Kidney (tissue), 14 donors: Measurements from ENCODE around the gene MED13. TPM values are rescaled to one million over a fixed set of nuclear protein-coding genes. Genes with fewer than 3 reads are reported as not detected.
"Not testable (repeated sequence)": the region's sequence is repeated elsewhere in the genome, so short reads cannot be mapped to it uniquely, and the experiment has no call there.

ENCODE experiments used
- DNase-seq, 5 donors: peaks; one replicate each; pipeline ENCODE4 v3.0.0-alpha.2; 2013 to 2020
- FAIRE-seq: peaks from 2 replicates; lab custom pipeline; 2012; peaks lifted over from hg19 to GRCh38; lab: Jason Lieb, UNC
- H3K27ac ChIP-seq, 2 donors: one replicate each; pipeline ENCODE4 v1.7.0; 2013; ENCODE audit warnings: low read depth in 2 of 2, low read length in 2 of 2, inconsistent platforms in 1 of 2
- H3K27me3 ChIP-seq: one replicate; pipeline ENCODE4 v1.7.1; 2013; ENCODE audit warnings: low read length, inconsistent platforms; ENCODE audit not compliant: control insufficient read depth, insufficient read depth
- H3K36me3 ChIP-seq, 3 donors: one replicate each; pipeline versions ENCODE4 v1.7.0 to v1.7.1; 2013; ENCODE audit warnings: low read length in 3 of 3, control low read depth in 1 of 3, inconsistent platforms in 1 of 3; ENCODE audit not compliant: insufficient read depth in 3 of 3, control insufficient read depth in 2 of 3
- H3K4me1 ChIP-seq, 3 donors: one replicate each; pipeline versions ENCODE4 v1.7.0 to v1.7.1; 2013; ENCODE audit warnings: low read length in 3 of 3, inconsistent platforms in 1 of 3, low read depth in 1 of 3; ENCODE audit not compliant: control insufficient read depth in 2 of 3, insufficient read depth in 2 of 3
- H3K4me3 ChIP-seq, 3 donors: one replicate each; pipeline versions ENCODE4 v1.7.0 to v1.8.1; 2013; ENCODE audit warnings: low read length in 3 of 3, control low read depth in 1 of 3, inconsistent platforms in 1 of 3
- H3K9ac ChIP-seq, 3 donors: one replicate each; pipeline versions ENCODE4 v1.7.0 to v1.7.1; 2013; ENCODE audit warnings: low read length in 3 of 3, control low read depth in 1 of 3, inconsistent platforms in 1 of 3
- H3K9me3 ChIP-seq, 3 donors: one replicate each; pipeline versions ENCODE4 v1.7.0 to v1.7.1; 2013; ENCODE audit warnings: low read length in 3 of 3, control low read depth in 1 of 3, inconsistent platforms in 1 of 3; ENCODE audit not compliant: control insufficient read depth in 2 of 3, insufficient read depth in 1 of 3
- intact Hi-C: fragments of 100-400 bp; cut with DNase I; formaldehyde crosslinking; loops from one replicate; pipeline ENCODE4 v1.11.1; 2022
- polyA plus RNA-seq: library from polyadenylated mRNA; stranded (reverse); fragments of 350-450 nt; fragmentation: Illumina TruSeq; extraction: RNeasy Lipid Tissue Mini Kit (QIAGEN cat#74804); gene quantifications from one replicate; pipeline ENCODE4 v1.2.3, GENCODE V29; 2014; ENCODE audit warnings: low read depth, low replicate concordance; ENCODE audit not compliant: insufficient read depth
- total RNA-seq: library from RNA; stranded (reverse); fragmentation: NEBNext Ultra II Directional; extraction: Animal tissue kit (Norgen Biotek cat#: 25700); gene quantifications from one replicate; pipeline ENCODE4 v1.2.1, GENCODE V29; 2021
- TF ChIP-seq, protein P1 (sequence below): IDR thresholded peaks from 3 replicates; pipeline ENCODE4 v1.5.1; 2012; ENCODE audit warnings: mild to moderate bottlenecking, moderate library complexity, borderline replicate concordance; ENCODE audit not compliant: insufficient read depth; ENCODE audit errors: extremely low read depth
- donor health status: control.
- donor health status: control.
- donor health status: control.
- donor health status: control.
- donor health status: control.
- donor health status: DM: yes; HTN: yes; CAD: no.
- donor health status: Normal renal cell carcinoma (clear cell type).

MED13 gene
- total and polyA plus RNA-seq, 2 donors from 2014 or later: 6.4 to 73.6 TPM

GRCh38 chr17:61927208-61928100 lies 137.6 kb downstream of the MED13 start, which contains the start of gene INTS2:
Gene INTS2 (minus strand): TSS chr17:61927982. CDS start chr17:61926644, 1,338 bp downstream.
- peaks cover 0 to 11% (median 8%) of the 10 kb centered on the region in 3 donors for H3K4me1 ChIP-seq
- peaks cover 0 to 12% (median 4%) of the 10 kb centered on the region in 3 donors for H3K36me3 ChIP-seq
- peak; percentile 95 to 98 (median 97) for DNase-seq
- intact Hi-C loops: no loop called here
- no peaks in the 10 kb centered on the region for H3K9me3 ChIP-seq
- TF ChIP-seq, protein P1, sequence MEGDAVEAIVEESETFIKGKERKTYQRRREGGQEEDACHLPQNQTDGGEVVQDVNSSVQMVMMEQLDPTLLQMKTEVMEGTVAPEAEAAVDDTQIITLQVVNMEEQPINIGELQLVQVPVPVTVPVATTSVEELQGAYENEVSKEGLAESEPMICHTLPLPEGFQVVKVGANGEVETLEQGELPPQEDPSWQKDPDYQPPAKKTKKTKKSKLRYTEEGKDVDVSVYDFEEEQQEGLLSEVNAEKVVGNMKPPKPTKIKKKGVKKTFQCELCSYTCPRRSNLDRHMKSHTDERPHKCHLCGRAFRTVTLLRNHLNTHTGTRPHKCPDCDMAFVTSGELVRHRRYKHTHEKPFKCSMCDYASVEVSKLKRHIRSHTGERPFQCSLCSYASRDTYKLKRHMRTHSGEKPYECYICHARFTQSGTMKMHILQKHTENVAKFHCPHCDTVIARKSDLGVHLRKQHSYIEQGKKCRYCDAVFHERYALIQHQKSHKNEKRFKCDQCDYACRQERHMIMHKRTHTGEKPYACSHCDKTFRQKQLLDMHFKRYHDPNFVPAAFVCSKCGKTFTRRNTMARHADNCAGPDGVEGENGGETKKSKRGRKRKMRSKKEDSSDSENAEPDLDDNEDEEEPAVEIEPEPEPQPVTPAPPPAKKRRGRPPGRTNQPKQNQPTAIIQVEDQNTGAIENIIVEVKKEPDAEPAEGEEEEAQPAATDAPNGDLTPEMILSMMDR: no peak
- peak within 1 kb of the TSS; percentile 82 to 97 (median 91) for H3K4me3 ChIP-seq
- peak within 1 kb of the TSS; percentile 55 to 91 (median 89) for H3K9ac ChIP-seq
- no peak for FAIRE-seq
- H3K27ac ChIP-seq: peak within 1 kb of the TSS; percentile 68 to 76
- H3K27me3 ChIP-seq: no peaks in the 10 kb centered on the region

DNA sequence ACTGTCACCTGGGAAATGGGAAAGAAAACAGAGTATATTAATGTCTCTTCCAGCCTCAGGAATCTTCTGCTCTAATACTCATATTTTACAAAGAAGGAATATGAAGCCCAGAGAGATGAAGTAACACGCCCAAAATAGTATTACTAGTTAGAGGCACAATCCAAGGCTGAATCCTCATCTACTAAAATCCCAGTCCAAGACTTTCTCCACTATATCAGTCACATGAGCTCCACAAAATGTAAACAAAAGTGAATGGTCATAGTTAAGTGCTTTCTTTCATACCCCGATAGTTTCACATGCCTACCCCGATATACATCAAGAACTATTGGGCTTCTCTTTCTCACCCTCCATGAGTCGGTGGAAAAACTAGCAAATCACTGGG lies 138.3 kb downstream of the MED13 start:
- no peak overlapping the region for H3K27ac ChIP-seq
- DNase-seq: no peak
- peaks cover 0 to 11% (median 8%) of the 10 kb centered on the region in 3 donors for H3K4me1 ChIP-seq
- H3K9me3 ChIP-seq: no peaks in the 10 kb centered on the region
- H3K27me3 ChIP-seq: no peaks in the 10 kb centered on the region
- peaks cover 0 to 12% (median 4%) of the 10 kb centered on the region in 3 donors for H3K36me3 ChIP-seq
- H3K9ac ChIP-seq: peak overlapping the region; percentile 55 to 91 (median 89)
- H3K4me3 ChIP-seq: peak overlapping the region; percentile 82 to 97 (median 91)
- intact Hi-C loops: no loop called here
- TF ChIP-seq, protein P1: no peak
- FAIRE-seq: no peak

DNA sequence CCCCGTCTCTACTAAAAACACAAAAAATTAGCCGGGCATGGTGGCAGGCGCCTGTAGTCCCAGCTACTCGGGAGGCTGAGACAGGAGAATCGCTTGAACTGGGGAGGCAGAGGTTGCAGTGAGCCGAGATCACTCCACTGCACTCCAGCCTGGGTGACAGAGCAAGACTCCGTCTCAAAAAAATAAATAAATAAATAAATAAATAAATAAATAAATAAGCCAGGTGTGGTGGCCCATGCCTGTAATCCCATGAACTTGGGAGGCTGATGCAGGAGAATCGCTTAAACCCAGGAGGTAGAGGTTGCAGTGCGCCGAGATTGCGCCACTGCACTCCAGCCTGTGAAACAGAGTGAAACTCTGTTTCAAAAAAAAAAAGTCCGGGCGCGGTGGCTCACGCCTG lies 149.9 kb downstream of the MED13 start:
- DNase-seq, H3K27ac ChIP-seq, H3K9me3 ChIP-seq, H3K4me1 ChIP-seq, H3K36me3 ChIP-seq, H3K9ac ChIP-seq, intact Hi-C loops, H3K27me3 ChIP-seq, H3K4me3 ChIP-seq, FAIRE-seq: not testable (repeated sequence)

DNA sequence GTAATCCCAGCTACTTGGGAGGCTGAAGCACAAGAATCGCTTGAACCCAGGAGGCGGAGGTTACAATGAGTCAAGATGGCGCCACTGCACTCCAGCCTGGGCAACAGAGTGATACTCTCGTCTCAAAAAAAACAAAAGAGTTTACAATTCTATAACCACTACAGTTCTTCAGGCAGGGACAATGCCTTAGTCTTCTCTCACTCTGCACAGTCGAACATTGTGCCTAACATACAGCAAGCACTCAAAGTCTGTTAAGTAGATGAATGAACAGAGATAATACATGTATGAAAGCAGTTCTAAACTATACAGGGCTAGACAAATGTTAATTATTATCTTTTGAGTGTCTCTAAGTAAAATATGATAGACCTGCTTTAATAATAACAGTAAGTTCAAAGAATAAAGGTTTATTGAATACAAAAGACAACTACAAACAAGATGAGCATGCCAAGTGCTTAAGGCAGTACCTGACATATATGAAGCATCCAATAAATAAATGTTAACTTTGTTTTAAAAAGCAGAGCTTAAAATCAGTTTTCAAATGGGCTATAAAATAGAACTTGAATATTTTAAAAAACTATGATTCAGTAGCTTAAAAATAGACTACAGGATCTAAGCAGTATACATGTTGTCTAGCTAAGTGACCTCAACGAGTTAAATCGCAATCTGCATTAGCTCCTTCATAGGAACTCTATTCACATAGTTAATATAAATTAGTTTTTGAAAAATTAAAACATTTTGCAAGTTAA lies 156.6 kb downstream of the MED13 start:
- no peak for FAIRE-seq
- Histone ChIP-seq H3K4me1 (no peaks in the 10 kb centered on the region), H3K27ac (no peak overlapping the region), H3K4me3 (no peak overlapping the region), H3K9ac (no peak overlapping the region), H3K36me3 (peaks cover 13 to 18% (median 14%) of the 10 kb centered on the region in 3 donors), H3K9me3 (no peaks in the 10 kb centered on the region), H3K27me3 (no peaks in the 10 kb centered on the region)
- intact Hi-C loops: no loop called here
- DNase-seq: no peak
- TF ChIP-seq, protein P1: no peak
